Esophagus squamous epithelium (tissue), 5 donors: ENCODE measurements around the gene MAML3. TPM values are rescaled to one million over a fixed set of nuclear protein-coding genes. Genes with fewer than 3 reads are reported as not detected.

Experiments used
- DNase-seq: peaks from one replicate; lab custom pipeline; 2025; lab: John Stamatoyannopoulos, UW
- H3K27ac ChIP-seq, 4 donors: fragments of 200-600 bp; sonication (generic); one replicate each; pipeline ENCODE4 v1.5.1; 2016 to 2019; ENCODE audit warnings: mild to moderate bottlenecking in 1 of 4
- H3K27me3 ChIP-seq, 4 donors: fragments of 200-600 bp; sonication (generic); 1 replicate in 3 of 4; 2 replicates in 1 of 4; pipeline versions ENCODE4 v1.5.1 to v1.6.0; 2017 to 2021; ENCODE audit warnings: antibody characterized with exemption in 1 of 4
- H3K36me3 ChIP-seq, 3 donors: fragments of 200-600 bp; sonication (generic); one replicate each; pipeline ENCODE4 v1.5.1; 2016 to 2019
- H3K4me1 ChIP-seq, 3 donors: fragments of 200-600 bp; sonication (generic); one replicate each; pipeline ENCODE4 v1.5.1; 2017 to 2019
- H3K4me3 ChIP-seq, 4 donors: fragments of 200-600 bp; sonication (generic); 1 replicate in 3 of 4; 2 replicates in 1 of 4; pipeline ENCODE4 v1.5.1; 2016 to 2019; ENCODE audit warnings: mild to moderate bottlenecking in 2 of 4, moderate library complexity in 1 of 4
- H3K9me3 ChIP-seq, 3 donors: fragments of 200-600 bp; sonication (generic); one replicate each; pipeline ENCODE4 v1.5.1; 2016 to 2019
- POLR2A ChIP-seq, 4 donors: fragments of 450-650 bp; IDR thresholded peaks; one replicate each; pipeline ENCODE4 v1.6.1; 2017; ENCODE audit warnings: antibody characterized with exemption in 4 of 4, mild to moderate bottlenecking in 4 of 4, moderate library complexity in 3 of 4
- WGBS, 2 donors: methylation state at CpG; one replicate each; pipeline ENCODE4 v1.1.5; 2018; 5-methylcytosine and 5-hydroxymethylcytosine counted together
- intact Hi-C: fragments of 100-400 bp; cut with DNase I; formaldehyde crosslinking; loops from one replicate; pipeline ENCODE4 v1.15.0; 2022
- total RNA-seq, 4 donors: library from RNA; depleted of rRNA; stranded (reverse); fragments of >200 nt; gene quantifications; one replicate each; pipeline ENCODE4 v1.1.0, GENCODE V29; 2016
- TF ChIP-seq, protein P1 (sequence below), 6 experiments: fragments of 450-650 bp in 4 of 6; fragments of 200-600 bp in 2 of 6; sonication (generic) in 2 of 6; IDR thresholded peaks; one replicate each; pipeline ENCODE4 v1.5.1; 2016 to 2019; ENCODE audit warnings: antibody characterized with exemption in 6 of 6, mild to moderate bottlenecking in 4 of 6, moderate library complexity in 4 of 6
- donor health status: DM: yes; HTN: yes; CAD: no.

MAML3 gene
- total RNA-seq, 4 donors from 2014 or later = 6.9 to 14.2 (median 8.9) TPM

DNA sequence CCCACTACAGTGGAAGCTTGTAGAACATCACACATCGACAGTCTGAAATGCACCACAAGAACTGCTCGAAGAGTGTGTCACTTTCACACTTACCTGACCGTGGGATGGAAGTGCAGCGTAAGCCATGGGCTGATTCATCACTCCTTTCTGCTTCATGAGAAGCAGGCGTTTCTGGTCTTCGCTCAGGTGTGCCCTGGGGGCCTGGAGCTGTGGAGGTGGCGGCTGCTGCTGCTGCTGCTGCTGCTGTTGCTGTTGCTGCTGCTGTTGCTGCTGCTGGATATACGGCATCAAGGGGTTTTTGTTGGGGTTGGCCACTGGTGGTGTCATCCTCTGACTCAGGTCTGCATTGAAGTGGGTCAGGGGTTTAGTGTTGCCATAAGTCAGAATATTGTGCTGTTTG lies 264.7 kb downstream of the MAML3 start:
- intact Hi-C loops = no loop called here
- Histone ChIP-seq H3K36me3 (peaks cover 0 to 7% (median 0%) of the 10 kb centered on the region in 3 donors), H3K4me3 (peak overlapping the region in 1 of 4 donors; percentile 25), H3K9me3 (no peaks in the 10 kb centered on the region), H3K27ac (peak overlapping the region; percentile 67 to 82 (median 76)), H3K27me3 (no peaks in the 10 kb centered on the region), H3K4me1 (peaks cover 22 to 88% (median 23%) of the 10 kb centered on the region in 3 donors)
- WGBS, 2 donors = 61% methylated on average over 7 of the region's 8 CpGs
- TF ChIP-seq, protein P1, sequence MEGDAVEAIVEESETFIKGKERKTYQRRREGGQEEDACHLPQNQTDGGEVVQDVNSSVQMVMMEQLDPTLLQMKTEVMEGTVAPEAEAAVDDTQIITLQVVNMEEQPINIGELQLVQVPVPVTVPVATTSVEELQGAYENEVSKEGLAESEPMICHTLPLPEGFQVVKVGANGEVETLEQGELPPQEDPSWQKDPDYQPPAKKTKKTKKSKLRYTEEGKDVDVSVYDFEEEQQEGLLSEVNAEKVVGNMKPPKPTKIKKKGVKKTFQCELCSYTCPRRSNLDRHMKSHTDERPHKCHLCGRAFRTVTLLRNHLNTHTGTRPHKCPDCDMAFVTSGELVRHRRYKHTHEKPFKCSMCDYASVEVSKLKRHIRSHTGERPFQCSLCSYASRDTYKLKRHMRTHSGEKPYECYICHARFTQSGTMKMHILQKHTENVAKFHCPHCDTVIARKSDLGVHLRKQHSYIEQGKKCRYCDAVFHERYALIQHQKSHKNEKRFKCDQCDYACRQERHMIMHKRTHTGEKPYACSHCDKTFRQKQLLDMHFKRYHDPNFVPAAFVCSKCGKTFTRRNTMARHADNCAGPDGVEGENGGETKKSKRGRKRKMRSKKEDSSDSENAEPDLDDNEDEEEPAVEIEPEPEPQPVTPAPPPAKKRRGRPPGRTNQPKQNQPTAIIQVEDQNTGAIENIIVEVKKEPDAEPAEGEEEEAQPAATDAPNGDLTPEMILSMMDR (IDR thresholded peaks at IDR 0.05) = no peak
- no peak for TF ChIP-seq POLR2A (IDR thresholded peaks at IDR 0.05)
- DNase-seq = no peak

DNA sequence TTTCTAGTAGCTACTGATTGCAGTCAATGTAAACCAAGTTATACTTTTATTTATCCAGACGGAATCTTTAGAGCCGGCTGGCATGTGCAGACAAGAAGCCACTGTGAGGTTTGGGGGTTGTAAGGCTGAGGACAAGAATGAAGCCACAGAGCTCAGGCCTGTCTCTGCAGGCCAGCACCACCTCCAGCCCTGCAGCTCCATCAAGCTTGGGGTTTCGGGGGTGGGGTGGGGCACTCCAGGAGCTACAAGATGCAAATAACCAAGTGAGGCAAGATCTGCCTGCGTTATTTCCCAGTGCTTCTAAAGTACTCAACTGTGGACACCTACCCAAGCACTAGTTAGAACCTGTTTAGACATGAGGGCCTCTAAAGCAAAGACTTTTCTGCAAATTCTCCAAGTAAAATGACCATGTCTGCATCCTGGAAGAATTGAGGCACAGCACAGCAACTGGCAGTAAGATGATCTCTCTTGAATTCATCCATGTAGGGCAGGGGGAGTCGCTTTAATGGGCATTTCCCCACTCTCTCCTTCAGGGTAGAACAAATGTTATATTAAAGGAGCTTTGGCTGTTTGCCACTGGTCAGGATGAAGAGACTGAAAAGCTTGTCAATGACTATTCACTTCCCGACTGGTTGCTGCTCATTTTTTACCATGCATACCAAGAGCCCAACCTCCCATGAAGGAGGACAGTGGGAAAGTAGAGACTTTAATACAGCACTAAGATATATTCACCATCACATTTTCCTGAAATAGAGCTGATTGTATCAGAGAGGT lies 265.8 kb downstream of the MAML3 start:
- no peak for TF ChIP-seq POLR2A (IDR thresholded peaks at IDR 0.05)
- TF ChIP-seq, protein P1 (IDR thresholded peaks at IDR 0.05) = no peak
- Histone ChIP-seq H3K4me3 (peak overlapping the region in 1 of 4 donors; percentile 54), H3K27me3 (no peaks in the 10 kb centered on the region), H3K27ac (peak overlapping the region; percentile 67 to 82 (median 78)), H3K36me3 (peaks cover 0 to 7% (median 0%) of the 10 kb centered on the region in 3 donors), H3K9me3 (peaks cover 0 to 4% (median 0%) of the 10 kb centered on the region in 3 donors), H3K4me1 (peaks cover 22 to 82% (median 23%) of the 10 kb centered on the region in 3 donors)
- DNase-seq = no peak
- intact Hi-C loops = no loop called here
- WGBS, 2 donors = 22 to 38% methylated on average over 6 of the region's 6 CpGs

DNA sequence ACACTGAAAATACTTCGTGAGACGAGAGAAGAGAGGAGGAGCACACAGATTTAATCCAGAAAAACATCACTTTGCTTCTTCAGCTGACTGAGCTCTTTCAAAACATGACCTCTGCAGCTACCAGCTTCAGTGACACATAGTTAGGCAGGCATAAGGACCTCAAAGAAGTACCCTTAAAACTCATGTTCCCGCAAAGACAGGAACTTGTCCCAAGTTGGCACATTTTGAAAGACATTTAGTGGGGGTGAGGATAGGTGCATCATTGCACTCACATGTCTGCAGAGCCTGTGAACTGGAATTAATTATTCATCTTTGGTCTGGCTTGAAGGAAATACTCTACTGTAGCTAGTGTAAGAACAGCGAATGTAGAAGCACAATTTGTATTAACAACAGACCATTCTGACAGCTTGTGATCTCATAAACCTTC lies 266.6 kb downstream of the MAML3 start:
- Histone ChIP-seq H3K4me1 (peaks cover 22 to 74% (median 23%) of the 10 kb centered on the region in 3 donors), H3K36me3 (peaks cover 0 to 7% (median 0%) of the 10 kb centered on the region in 3 donors), H3K4me3 (peak overlapping the region; percentile 10 to 54 (median 20)), H3K9me3 (peaks cover 0 to 7% (median 0%) of the 10 kb centered on the region in 3 donors), H3K27me3 (no peaks in the 10 kb centered on the region), H3K27ac (peak overlapping the region; percentile 67 to 82 (median 78))
- TF ChIP-seq, protein P1 (IDR thresholded peaks at IDR 0.05) = no peak
- no peak for TF ChIP-seq POLR2A (IDR thresholded peaks at IDR 0.05)
- DNase-seq = no peak
- intact Hi-C loops = no loop called here
- WGBS, 2 donors = 14 to 35% methylated on average over 4 of the region's 4 CpGs

DNA sequence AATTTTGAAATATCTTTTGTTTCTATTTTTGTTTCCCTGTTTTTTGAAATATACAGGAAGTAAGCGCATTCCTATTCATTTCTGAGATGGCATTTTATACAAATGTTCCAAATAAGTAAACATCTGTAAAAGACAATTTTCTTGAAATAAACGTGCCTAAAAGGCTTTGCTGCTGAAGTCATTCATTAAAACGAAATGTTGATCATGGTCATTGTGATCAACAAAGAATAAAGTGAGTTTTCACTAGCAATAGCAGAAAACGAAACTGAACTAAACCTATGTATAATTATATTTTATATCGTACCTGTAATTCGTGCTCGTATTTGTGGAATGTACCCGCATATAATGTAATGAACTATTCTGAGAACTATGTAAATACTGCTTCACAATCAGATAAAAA lies 267.2 kb downstream of the MAML3 start:
- Histone ChIP-seq H3K4me1 (peaks cover 22 to 70% (median 23%) of the 10 kb centered on the region in 3 donors), H3K27me3 (no peaks in the 10 kb centered on the region), H3K36me3 (peaks cover 0 to 7% (median 0%) of the 10 kb centered on the region in 3 donors), H3K9me3 (peaks cover 0 to 7% (median 0%) of the 10 kb centered on the region in 3 donors), H3K4me3 (peak overlapping the region; percentile 10 to 54 (median 20)), H3K27ac (peak overlapping the region; percentile 67 to 82 (median 78))
- TF ChIP-seq, protein P1 (IDR thresholded peaks at IDR 0.05) = no peak
- no peak for TF ChIP-seq POLR2A (IDR thresholded peaks at IDR 0.05)
- no peak for DNase-seq
- intact Hi-C loops = no loop called here
- 22 to 41% methylated on average over 8 of the region's 8 CpGs for WGBS, 2 donors

DNA sequence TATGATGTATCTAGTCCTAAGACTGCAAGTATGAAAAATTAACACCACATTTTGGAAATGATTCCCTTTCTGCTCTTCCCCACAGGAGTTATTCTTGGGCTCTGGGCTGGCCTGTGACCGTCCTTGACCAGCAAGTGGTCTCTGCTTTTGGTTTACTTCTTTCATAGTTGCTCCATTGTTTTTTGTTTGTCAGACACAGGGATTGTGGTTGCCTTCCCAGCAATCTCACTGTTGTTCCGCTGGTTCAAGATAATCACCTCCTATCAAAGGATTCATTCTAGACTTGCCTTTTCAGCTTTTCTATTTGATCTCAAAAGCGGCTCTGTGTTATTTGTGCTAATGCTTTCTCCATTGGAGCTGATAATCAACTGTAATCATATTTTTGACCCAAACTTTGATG lies 269.5 kb downstream of the MAML3 start:
- DNase-seq = no peak
- Histone ChIP-seq H3K27me3 (no peaks in the 10 kb centered on the region), H3K4me1 (peaks cover 12 to 71% (median 16%) of the 10 kb centered on the region in 3 donors), H3K4me3 (no peak overlapping the region), H3K36me3 (no peaks in the 10 kb centered on the region), H3K27ac (peak overlapping the region in 2 of 4 donors; percentile 36 to 40), H3K9me3 (peaks cover 0 to 7% (median 0%) of the 10 kb centered on the region in 3 donors)
- TF ChIP-seq, protein P1 (IDR thresholded peaks at IDR 0.05) = no peak
- TF ChIP-seq POLR2A (IDR thresholded peaks at IDR 0.05) = no peak
- 80 to 87% methylated on average over 3 of the region's 3 CpGs for WGBS, 2 donors
- intact Hi-C loops = no loop called here
